GM23338 (cell line): Measurements from ENCODE around the gene USP3. TPM values are rescaled to one million over a fixed set of nuclear protein-coding genes. Genes with fewer than 3 reads are reported as not detected.

Experiments
- ATAC-seq: fragments of 200-7000 bp; cut with Tn5 transposase; 3 replicates; pipeline ENCODE4 v1.9.1; 2020
- DNase-seq: peaks from one replicate; pipeline ENCODE4 v3.0.0-alpha.2; 2015; ENCODE audit warnings: low spot score
- H2AFZ ChIP-seq: fragments of 200-600 bp; sonication (generic); 2 replicates; pipeline ENCODE4 v1.8.0; 2016; ENCODE audit warnings: antibody characterized with exemption, mild to moderate bottlenecking, moderate library complexity
- H3F3A ChIP-seq: fragments of 200-600 bp; sonication (generic); replicated peaks from 2 replicates; pipeline ENCODE4 v1.8.0; 2017; ENCODE audit warnings: antibody characterized with exemption, mixed run types, low read depth
- H3K27ac ChIP-seq: fragments of 200-600 bp; sonication (generic); 2 replicates; pipeline ENCODE4 v1.6.1; 2016; ENCODE audit warnings: low read depth
- H3K27me3 ChIP-seq: fragments of 200-600 bp; sonication (generic); 2 replicates; pipeline ENCODE4 v1.8.0; 2016; ENCODE audit warnings: mild to moderate bottlenecking, mixed run types, moderate library complexity; ENCODE audit not compliant: insufficient read depth
- H3K36me3 ChIP-seq: fragments of 200-600 bp; sonication (generic); 2 replicates; pipeline ENCODE4 v1.8.0; 2016; ENCODE audit warnings: mild to moderate bottlenecking; ENCODE audit not compliant: insufficient read depth
- H3K4me1 ChIP-seq: fragments of 200-600 bp; sonication (generic); 2 replicates; pipeline ENCODE4 v1.8.0; 2016; ENCODE audit warnings: mild to moderate bottlenecking, moderate library complexity; ENCODE audit not compliant: insufficient read depth
- H3K4me2 ChIP-seq: fragments of 200-600 bp; sonication (generic); 2 replicates; pipeline ENCODE4 v1.7.1; 2017; ENCODE audit warnings: mixed run types
- H3K4me3 ChIP-seq: fragments of 200-600 bp; sonication (generic); 2 replicates; pipeline ENCODE4 v1.6.1; 2016; ENCODE audit warnings: mixed run types
- H3K79me2 ChIP-seq: fragments of 200-600 bp; sonication (generic); replicated peaks from 2 replicates; pipeline ENCODE4 v1.8.0; 2017; ENCODE audit warnings: mild to moderate bottlenecking; ENCODE audit not compliant: insufficient read depth
- H3K9me2 ChIP-seq: fragments of 200-600 bp; sonication (generic); 2 replicates; pipeline ENCODE4 v1.8.0; 2017; ENCODE audit not compliant: insufficient read depth
- H4K20me1 ChIP-seq: fragments of 200-600 bp; sonication (generic); replicated peaks from 2 replicates; pipeline ENCODE4 v1.8.0; 2017; ENCODE audit warnings: mild to moderate bottlenecking; ENCODE audit not compliant: insufficient read depth
- H3K27ac Mint-ChIP-seq: 2 replicates; pipeline ENCODE4 v1.8.0; 2020; ENCODE audit warnings: inconsistent platforms, mild to moderate bottlenecking, moderate library complexity, mixed read lengths
- H3K27me3 Mint-ChIP-seq: 3 replicates; pipeline ENCODE4 v1.8.0; 2022; ENCODE audit warnings: low read depth, mild to moderate bottlenecking, moderate library complexity, mixed read lengths, inconsistent platforms; ENCODE audit not compliant: insufficient read depth, poor library complexity
- H3K36me3 Mint-ChIP-seq: 3 replicates; pipeline ENCODE4 v1.8.0; 2021; ENCODE audit warnings: low read depth, mild to moderate bottlenecking, inconsistent platforms, moderate library complexity, mixed read lengths
- H3K4me1 Mint-ChIP-seq: 3 replicates; pipeline ENCODE4 v1.8.0; 2020; ENCODE audit warnings: mild to moderate bottlenecking, inconsistent platforms, mixed read lengths
- H3K4me3 Mint-ChIP-seq: 3 replicates; pipeline ENCODE4 v1.8.0; 2021; ENCODE audit warnings: moderate library complexity, mild to moderate bottlenecking, inconsistent platforms, mixed read lengths
- H3K9me3 Mint-ChIP-seq: 3 replicates; pipeline ENCODE4 v1.8.0; 2020; ENCODE audit warnings: moderate library complexity, mild to moderate bottlenecking, inconsistent platforms, mixed read lengths
- CREB1 ChIP-seq: fragments of 250-450 bp; sonication (Bioruptor Pico); IDR thresholded peaks from 2 replicates; pipeline ENCODE4 v1.5.0; 2020; ENCODE audit warnings: low read depth, mild to moderate bottlenecking, moderate library complexity
- EZH2 ChIP-seq: fragments of 200-600 bp; sonication (generic); IDR thresholded peaks from one replicate; pipeline ENCODE4 v1.8.0; 2017; ENCODE audit warnings: antibody characterized with exemption, mild to moderate bottlenecking, low read depth; ENCODE audit not compliant: unreplicated experiment
- EZH2phosphoT487 ChIP-seq: fragments of 200-600 bp; sonication (generic); IDR thresholded peaks from one replicate; pipeline ENCODE4 v1.8.1; 2018; ENCODE audit warnings: antibody characterized with exemption; ENCODE audit not compliant: unreplicated experiment
- NANOG ChIP-seq: IDR thresholded peaks from 2 replicates; pipeline ENCODE4 v1.6.1; 2016; ENCODE audit warnings: antibody characterized with exemption, borderline replicate concordance
- POLR2AphosphoS5 ChIP-seq: IDR thresholded peaks from 2 replicates; pipeline ENCODE4 v1.6.1; 2016; ENCODE audit warnings: antibody characterized with exemption, low read depth
- STAT1 ChIP-seq: IDR thresholded peaks from one replicate; pipeline ENCODE4 v1.6.1; 2016; ENCODE audit warnings: antibody characterized with exemption; ENCODE audit not compliant: unreplicated experiment
- ZNF114 ChIP-seq: fragments of 250-450 bp; sonication (Bioruptor Pico); IDR thresholded peaks from 2 replicates; pipeline ENCODE4 v1.5.0; 2020; ENCODE audit warnings: mild to moderate bottlenecking, moderate library complexity
- polyA plus RNA-seq: library from polyadenylated mRNA; unstranded; fragments of >200 nt; fragmentation: Nextera tagmentation; extraction: Ambion mirVana; gene quantifications from 2 replicates; pipeline ENCODE4 v1.2.1, GENCODE V29; 2016
- total RNA-seq: library from RNA; depleted of rRNA; stranded (reverse); fragments of >200 nt; shearing (Covaris generic); gene quantifications from 2 replicates; pipeline ENCODE4 v1.2.3, GENCODE V29; 2014
- TF ChIP-seq, protein P1 (sequence below): IDR thresholded peaks from 2 replicates; pipeline ENCODE4 v1.6.1; 2016; ENCODE audit warnings: antibody characterized with exemption

USP3 gene
- total and polyA plus RNA-seq, 2 experiments from 2014 or later: 9.7 to 9.9 TPM

DNA sequence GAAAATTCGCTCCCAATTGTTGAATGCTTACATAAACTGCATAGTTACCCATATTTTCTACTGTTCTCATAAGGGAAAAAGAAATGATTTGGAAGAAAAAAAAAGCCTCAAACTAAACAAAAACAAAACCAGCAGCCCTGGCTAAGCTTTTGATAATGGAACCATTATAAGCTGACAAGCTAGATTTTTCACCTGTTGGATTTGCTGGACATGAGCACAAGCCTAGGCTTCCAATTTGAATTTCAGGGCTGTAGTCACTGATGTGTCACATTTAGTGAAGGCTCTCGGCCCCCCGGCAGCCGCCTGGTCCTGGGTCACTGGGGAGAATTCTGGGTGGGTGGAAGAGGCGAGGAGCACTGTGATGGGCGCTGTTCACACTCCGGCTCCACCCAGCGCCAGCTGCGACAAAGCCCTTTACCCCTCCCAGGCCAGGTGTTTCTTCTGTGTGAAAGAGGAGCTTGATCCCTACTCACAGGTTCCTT lies 97.4 kb downstream of the USP3 start:
- no peaks in the 10 kb centered on the region for H3K9me3 Mint-ChIP-seq
- H3K27me3 ChIP-seq: peaks cover 46% of the 10 kb centered on the region

GRCh38 chr15:63602595-63602994 lies 98.2 kb downstream of the USP3 start:
- H3K27me3 ChIP-seq: peaks cover 46% of the 10 kb centered on the region
- Mint-ChIP-seq H3K4me3 (peak overlapping the region; percentile 33; the same call in 2 of the 3 replicates), H3K9me3 (no peaks in the 10 kb centered on the region), H3K27me3 (peaks cover 34% of the 10 kb centered on the region), H3K36me3 (no peaks in the 10 kb centered on the region), H3K27ac (no peak overlapping the region), H3K4me1 (peaks cover 17% of the 10 kb centered on the region)
- TF ChIP-seq STAT1 (no peak), EZH2phosphoT487 (no peak), ZNF114 (CRISPR knock-in tag) (no peak)
- TF ChIP-seq, protein P1, sequence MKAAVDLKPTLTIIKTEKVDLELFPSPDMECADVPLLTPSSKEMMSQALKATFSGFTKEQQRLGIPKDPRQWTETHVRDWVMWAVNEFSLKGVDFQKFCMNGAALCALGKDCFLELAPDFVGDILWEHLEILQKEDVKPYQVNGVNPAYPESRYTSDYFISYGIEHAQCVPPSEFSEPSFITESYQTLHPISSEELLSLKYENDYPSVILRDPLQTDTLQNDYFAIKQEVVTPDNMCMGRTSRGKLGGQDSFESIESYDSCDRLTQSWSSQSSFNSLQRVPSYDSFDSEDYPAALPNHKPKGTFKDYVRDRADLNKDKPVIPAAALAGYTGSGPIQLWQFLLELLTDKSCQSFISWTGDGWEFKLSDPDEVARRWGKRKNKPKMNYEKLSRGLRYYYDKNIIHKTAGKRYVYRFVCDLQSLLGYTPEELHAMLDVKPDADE: no peak
- no peak overlapping the region for H3K27ac ChIP-seq
- no peaks in the 10 kb centered on the region for H3K9me2 ChIP-seq
- H2AFZ ChIP-seq: no peak overlapping the region
- H3K4me1 ChIP-seq: peaks cover 12% of the 10 kb centered on the region
- no peak overlapping the region for H3K4me2 ChIP-seq
- DNase-seq: no peak
- H3F3A ChIP-seq: peaks cover 9% of the 10 kb centered on the region; the same call in 1 of the 2 replicates
- H3K79me2 ChIP-seq: no peaks in the 10 kb centered on the region
- no peaks in the 10 kb centered on the region for H3K36me3 ChIP-seq
- H3K4me3 ChIP-seq: no peak overlapping the region
- no peaks in the 10 kb centered on the region for H4K20me1 ChIP-seq
- ATAC-seq: no peak

More for the DNA sequence above, 97.4 kb downstream of the USP3 start:
- H3K27ac ChIP-seq: no peak overlapping the region
- DNase-seq: peak; percentile 20
- Mint-ChIP-seq H3K36me3 (no peaks in the 10 kb centered on the region), H3K4me1 (peaks cover 23% of the 10 kb centered on the region), H3K27ac (no peak overlapping the region), H3K4me3 (peak overlapping the region; percentile 88), H3K27me3 (peaks cover 36% of the 10 kb centered on the region)
- peaks cover 9% of the 10 kb centered on the region; the same call in 1 of the 2 replicates for H3F3A ChIP-seq
- peaks cover 12% of the 10 kb centered on the region for H3K4me1 ChIP-seq
- peak overlapping the region; percentile 98 for H2AFZ ChIP-seq
- peak; percentile 7 for ATAC-seq
- no peaks in the 10 kb centered on the region for H3K36me3 ChIP-seq
- no peaks in the 10 kb centered on the region for H4K20me1 ChIP-seq
- H3K79me2 ChIP-seq: no peaks in the 10 kb centered on the region
- peak; percentile 48 for TF ChIP-seq EZH2
- TF ChIP-seq, protein P1: no peak
- H3K4me2 ChIP-seq: peak overlapping the region; percentile 96
- no peaks in the 10 kb centered on the region for H3K9me2 ChIP-seq
- peak overlapping the region; percentile 77 for H3K4me3 ChIP-seq

- no peak overlapping the region for H3K4me3 Mint-ChIP-seq
- ATAC-seq: no peak
- H3K27me3 Mint-ChIP-seq: peaks cover 34% of the 10 kb centered on the region
- H3K27me3 ChIP-seq: peaks cover 46% of the 10 kb centered on the region
- H3K36me3 ChIP-seq: no peaks in the 10 kb centered on the region
- H3K4me1 Mint-ChIP-seq: peaks cover 19% of the 10 kb centered on the region
- no peaks in the 10 kb centered on the region for H3K36me3 Mint-ChIP-seq
- no peak overlapping the region for H3K4me2 ChIP-seq
- no peaks in the 10 kb centered on the region for H4K20me1 ChIP-seq
- no peak for DNase-seq
- no peaks in the 10 kb centered on the region for H3K9me2 ChIP-seq
- H3K27ac Mint-ChIP-seq: no peak overlapping the region
- H3K9me3 Mint-ChIP-seq: no peaks in the 10 kb centered on the region
- H3K4me1 ChIP-seq: peaks cover 12% of the 10 kb centered on the region
- H3F3A ChIP-seq: peaks cover 9% of the 10 kb centered on the region; the same call in 1 of the 2 replicates
- H3K27ac ChIP-seq: no peak overlapping the region
- H2AFZ ChIP-seq: no peak overlapping the region
- H3K4me3 ChIP-seq: no peak overlapping the region
- no peaks in the 10 kb centered on the region for H3K79me2 ChIP-seq
- TF ChIP-seq CREB1 (CRISPR knock-in tag) (no peak), POLR2AphosphoS5 (no peak), ZNF114 (CRISPR knock-in tag) (no peak), STAT1 (no peak), NANOG (no peak)
Observed at GRCh38 chr15:63603516-63603915, 99.1 kb downstream of the USP3 start.
